ENCODE data around the gene HACD3.
A peak's percentile ranks its signal among the peaks of the same experiment; 100 is the strongest.
"Not testable (repeated sequence)": the region's sequence is repeated elsewhere in the genome, so short reads cannot be mapped to it uniquely, and the experiment has no call there.

Gene HACD3

GRCh38 chr15:65550681-65551098 lies 20.4 kb downstream of the HACD3 start:
- no peak for DNase-seq

GRCh38 chr15:65551183-65551582 lies 20.9 kb downstream of the HACD3 start:
- DNase-seq, result no peak

DNA sequence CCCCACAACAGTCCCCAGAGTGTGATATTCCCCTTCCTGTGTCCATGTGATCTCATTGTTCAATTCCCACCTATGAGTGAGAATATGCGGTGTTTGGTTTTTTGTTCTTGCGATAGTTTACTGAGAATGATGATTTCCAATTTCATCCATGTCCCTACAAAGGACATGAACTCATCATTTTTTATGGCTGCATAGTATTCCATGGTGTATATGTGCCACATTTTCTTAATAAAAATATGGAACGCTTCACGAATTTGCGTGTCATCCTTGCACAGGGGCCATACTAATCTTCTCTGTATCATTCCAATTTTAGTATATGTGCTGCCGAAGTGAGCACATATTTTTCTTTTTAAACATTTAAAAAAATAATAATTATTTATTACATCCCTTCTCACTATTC lies 22.6 kb downstream of the HACD3 start:
- not testable (repeated sequence) for DNase-seq

DNA sequence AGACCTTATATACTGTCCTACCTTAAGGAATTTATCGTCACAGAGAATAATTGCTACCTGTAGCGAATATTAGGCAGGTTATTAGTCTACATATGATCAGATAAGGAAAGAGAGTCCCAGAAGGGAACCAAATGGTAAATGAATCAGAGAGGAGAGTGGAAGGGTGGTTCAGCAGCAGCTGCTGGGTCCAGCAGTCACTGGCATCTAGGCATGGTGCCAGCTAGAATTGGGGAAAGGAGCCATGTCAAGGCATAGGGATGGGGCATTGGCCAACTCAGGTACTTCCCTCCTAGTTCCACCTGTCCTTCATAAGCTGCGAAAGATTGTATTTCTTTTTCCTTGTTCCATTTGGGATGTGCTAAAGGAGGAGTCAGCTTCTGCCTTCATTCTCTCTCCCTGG lies 23.4 kb downstream of the HACD3 start:
- DNase-seq, result no peak

- no peak for DNase-seq
Measured at GRCh38 chr15:65556622-65557021, 26.4 kb downstream of the HACD3 start.

GRCh38 chr15:65558336-65558735 lies 28.1 kb downstream of the HACD3 start:
- DNase-seq, result no peak

- DNase-seq, result no peak
Measured at GRCh38 chr15:65558997-65559760, 28.9 kb downstream of the HACD3 start.

- DNase-seq, result no peak
Measured at GRCh38 chr15:65559941-65560340, 29.7 kb downstream of the HACD3 start.

DNA sequence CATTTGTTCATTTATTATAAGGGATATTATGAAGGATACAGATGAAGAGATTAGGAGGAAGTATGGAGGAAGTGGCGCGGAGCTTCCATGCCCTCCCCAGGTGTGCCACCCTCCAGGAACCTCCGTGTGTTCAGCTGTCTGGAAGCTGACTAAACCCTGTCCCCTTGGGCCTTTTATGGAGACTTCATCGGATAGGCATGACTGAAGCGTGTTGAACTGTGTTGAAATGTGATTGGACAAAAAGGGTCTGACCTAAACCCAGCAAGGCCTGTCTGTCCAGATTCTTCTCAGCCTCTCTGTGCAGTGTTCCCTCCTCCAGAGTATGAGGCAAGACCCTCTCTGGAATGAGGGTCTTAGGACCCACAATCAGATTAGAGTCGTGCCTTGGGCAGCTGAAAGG lies 31.7 kb downstream of the HACD3 start:
- DNase-seq, result no peak

GRCh38 chr15:65569728-65570127 lies 39.5 kb downstream of the HACD3 start:
- DNase-seq, result no peak

DNA sequence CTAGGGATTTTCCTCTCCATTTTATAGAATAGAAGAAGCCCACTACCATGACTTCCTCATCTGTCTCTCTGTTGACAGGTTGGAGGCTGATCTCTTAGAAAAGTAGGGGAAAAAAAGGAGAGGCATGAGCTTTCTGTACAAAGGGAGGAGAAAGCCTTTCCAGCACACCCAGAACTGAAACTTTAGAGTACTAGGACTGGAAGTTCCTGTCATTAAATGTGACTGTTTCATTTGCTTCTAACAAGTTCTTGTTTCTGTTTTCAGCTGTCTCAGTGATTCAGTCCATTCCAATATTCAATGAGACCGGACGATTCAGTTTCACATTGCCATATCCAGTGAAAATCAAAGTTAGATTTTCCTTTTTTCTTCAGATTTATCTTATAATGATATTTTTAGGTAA lies 41.7 kb downstream of the HACD3 start:
- peak in 1 of 2 donors; percentile 16 for DNase-seq

- no peak for DNase-seq
Measured at GRCh38 chr15:65576664-65577063, 46.4 kb downstream of the HACD3 start.

- DNase-seq, result no peak
Measured at GRCh38 chr15:65577129-65577996, 47.1 kb downstream of the HACD3 start.

GRCh38 chr15:65578904-65579728 lies 48.9 kb downstream of the HACD3 start:
- no peak for DNase-seq

DNA sequence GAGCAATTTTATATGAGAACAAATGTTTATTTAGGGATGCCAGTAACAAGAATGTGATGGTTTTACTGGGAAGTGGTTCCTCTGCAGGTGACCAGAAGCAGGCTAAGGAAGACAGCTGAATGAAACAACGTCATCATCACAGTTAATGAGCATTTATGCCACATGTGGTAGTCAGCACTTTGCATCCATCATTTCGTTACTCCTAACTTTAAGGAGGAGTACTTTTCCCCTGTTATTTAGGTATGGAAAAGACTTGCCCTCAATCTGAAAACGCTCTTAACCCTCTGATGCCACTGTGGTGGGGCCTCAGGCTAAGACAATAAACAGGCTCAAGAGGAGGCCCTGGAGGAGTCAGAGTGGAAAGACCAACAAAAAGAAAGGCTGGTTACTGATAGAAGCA lies 49.5 kb downstream of the HACD3 start:
- no peak for DNase-seq

DNA sequence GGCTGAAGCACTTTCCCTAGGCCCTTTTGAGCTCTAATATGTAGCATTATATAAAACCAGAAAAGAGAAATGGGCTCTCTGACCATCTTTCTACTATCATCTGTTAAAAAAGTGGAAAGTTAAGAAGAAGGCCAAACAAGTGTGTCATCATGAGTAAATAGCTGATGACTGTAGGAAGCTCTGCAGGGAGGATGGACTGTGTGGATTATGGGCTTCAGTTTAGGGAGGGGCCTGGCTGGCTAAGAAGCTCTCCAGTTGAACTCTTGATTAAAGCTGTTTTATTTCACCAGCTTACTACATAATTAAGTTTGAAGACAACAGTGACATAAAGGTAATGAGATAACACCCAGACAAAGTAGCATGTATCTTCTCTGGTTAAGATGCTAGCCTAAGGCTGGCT lies 50.0 kb downstream of the HACD3 start:
- DNase-seq, result no peak

GRCh38 chr15:65583701-65584100 lies 53.4 kb downstream of the HACD3 start:
- DNase-seq, result no peak

DNA sequence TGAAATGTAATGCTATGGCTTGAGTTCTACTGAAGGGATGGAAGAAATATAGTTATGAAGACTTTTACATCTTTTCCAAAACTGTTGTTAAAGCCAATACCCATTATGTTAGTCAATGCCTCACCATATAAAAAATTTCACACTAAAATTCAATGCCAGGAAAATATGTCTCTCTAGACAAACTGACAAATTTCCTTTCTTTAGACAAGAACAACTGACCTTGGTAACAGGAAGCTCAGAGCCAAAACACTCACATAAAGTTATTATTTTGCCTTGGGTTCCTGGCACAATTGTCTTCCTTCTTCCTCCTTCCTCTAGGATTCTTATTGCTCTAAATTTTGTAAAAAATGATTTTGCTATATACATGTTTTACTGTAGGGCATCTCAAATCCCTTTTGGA lies 54.0 kb downstream of the HACD3 start:
- DNase-seq, result no peak

DNA sequence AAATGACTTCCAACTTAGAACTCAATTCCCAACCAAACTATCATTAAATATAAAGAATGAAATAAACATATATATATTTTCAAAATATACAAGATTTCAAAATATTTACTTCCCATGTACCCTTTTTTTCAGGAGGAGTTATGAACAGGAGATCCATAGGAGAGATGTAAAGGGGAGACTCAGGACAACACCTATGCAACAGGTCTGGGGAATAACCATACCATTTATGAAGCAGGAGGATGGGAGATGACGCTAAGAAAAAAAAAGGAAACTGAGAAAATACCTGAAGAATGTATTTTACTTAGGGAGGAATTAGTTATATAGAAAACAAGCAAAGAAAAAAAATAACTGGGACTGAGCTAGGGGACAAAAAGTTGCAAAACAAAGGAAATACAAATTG lies 56.8 kb downstream of the HACD3 start:
- DNase-seq, result no peak

DNA sequence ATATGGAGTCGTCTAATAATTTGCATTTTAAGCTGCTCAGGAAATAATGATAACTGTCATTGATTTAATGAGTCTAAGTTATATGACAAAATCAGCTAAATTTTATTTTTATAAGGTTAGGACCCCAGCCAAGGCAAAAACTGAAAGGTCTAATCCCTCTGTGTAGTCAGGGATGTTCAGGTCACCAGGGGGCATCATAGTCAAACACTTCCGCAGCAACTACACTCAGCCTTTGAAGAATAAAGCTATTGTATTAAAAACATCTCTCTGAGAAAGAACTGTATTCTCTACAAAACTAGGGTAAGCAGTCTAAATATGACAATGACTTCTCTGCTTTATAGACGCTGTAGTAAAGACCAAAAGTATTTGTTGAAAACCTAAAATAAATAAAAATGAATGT lies 65.7 kb downstream of the HACD3 start:
- peak; percentile 43 to 81 for DNase-seq

DNA sequence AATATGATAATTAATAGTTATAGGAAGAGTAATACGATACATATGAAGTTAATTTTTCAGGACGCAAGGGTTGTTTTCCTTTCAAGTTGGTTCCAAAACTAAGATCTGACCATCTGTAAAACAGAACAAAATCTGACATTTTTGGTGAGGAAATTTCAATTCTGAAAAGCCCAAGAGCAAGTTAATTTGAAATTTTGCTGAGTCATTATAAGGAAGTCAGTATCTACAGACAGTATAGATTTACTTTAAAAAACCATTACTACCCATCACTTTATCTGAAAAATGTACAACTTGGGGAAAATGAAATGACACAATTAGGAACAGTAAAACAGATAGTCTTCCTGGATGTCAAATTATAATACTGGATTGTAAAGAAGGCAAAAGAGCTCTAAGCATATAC lies 68.2 kb downstream of the HACD3 start:
- no peak for DNase-seq

GRCh38 chr15:65599677-65600076 lies 69.4 kb downstream of the HACD3 start:
- DNase-seq, result no peak

DNA sequence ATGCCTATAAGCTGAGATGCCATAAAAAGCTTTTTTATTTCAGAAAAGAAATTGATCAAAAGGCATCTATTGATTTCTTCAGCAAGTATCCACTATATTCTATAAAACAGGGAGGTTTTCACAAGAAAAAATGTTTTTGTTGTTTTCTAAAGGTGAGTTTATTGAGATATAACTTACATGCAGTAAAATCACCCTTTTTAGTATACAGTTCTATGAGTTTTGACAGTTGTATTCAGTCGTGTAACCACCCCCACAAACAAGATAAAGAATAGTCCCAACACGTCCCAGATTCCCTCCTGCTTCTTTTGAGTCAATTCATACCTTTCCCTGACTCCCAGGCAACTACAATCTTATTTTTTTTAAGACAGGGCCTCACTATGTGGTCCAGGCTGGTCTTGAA lies 72.9 kb downstream of the HACD3 start:
- no peak for DNase-seq

All from hippocampal formation (tissue), 2 donors.